Measurements from ENCODE around the gene WNT1. TPM values are rescaled to one million over a fixed set of nuclear protein-coding genes. Genes with fewer than 3 reads are reported as not detected.

WNT1 gene
- total RNA-seq, 2 experiments from 2014 or later: 1.7 to 2.0 TPM

- DNase-seq: no peak
- Mint-ChIP-seq H3K4me1 (peaks cover 14% of the 10 kb centered on the region), H3K36me3 (peaks cover 17% of the 10 kb centered on the region), H3K27ac (no peak overlapping the region), H3K27me3 (no peaks in the 10 kb centered on the region), H3K4me3 (no peak overlapping the region), H3K9me3 (no peaks in the 10 kb centered on the region)
- POLR2A ChIA-PET: interaction anchor here (0.5 kb wide), 1 partner anchor 242 kb away, joined by 5 read pairs; no protein-coding TSS in a partner anchor
- ATAC-seq (ENCODE audit: low read depth): no peak
These were observed 34.6 kb downstream of the WNT1 start for GRCh38 chr12:49012739-49013138.

- POLR2A ChIA-PET: interaction anchor here (1.9 kb wide), 1 partner anchor 13 kb away, joined by 7 read pairs; no protein-coding TSS in a partner anchor
- peaks cover 17% of the 10 kb centered on the region for H3K36me3 Mint-ChIP-seq
These were observed 35.3 kb downstream of the WNT1 start for GRCh38 chr12:49013428-49013827.

GRCh38 chr12:49014547-49014946, 36.4 kb downstream of the WNT1 start:
- Mint-ChIP-seq H3K27me3 (no peaks in the 10 kb centered on the region), H3K9me3 (no peaks in the 10 kb centered on the region), H3K27ac (no peak overlapping the region), H3K4me3 (no peak overlapping the region), H3K4me1 (peaks cover 23% of the 10 kb centered on the region), H3K36me3 (peaks cover 19% of the 10 kb centered on the region)
- no peak for ATAC-seq (ENCODE audit: low read depth)
- DNase-seq: no peak
- POLR2A ChIA-PET: interaction anchor here (1.1 to 1.9 kb wide), 2 partner anchors 14 to 35 kb away, joined by 5 to 7 read pairs; no protein-coding TSS in a partner anchor

More at GRCh38 chr12:49013428-49013827, 35.3 kb downstream of the WNT1 start:
- no peak overlapping the region for H3K4me3 Mint-ChIP-seq
- DNase-seq: no peak
- no peaks in the 10 kb centered on the region for H3K9me3 Mint-ChIP-seq
- no peak for ATAC-seq (ENCODE audit: low read depth)
- H3K4me1 Mint-ChIP-seq: peaks cover 16% of the 10 kb centered on the region
- H3K27ac Mint-ChIP-seq: no peak overlapping the region
- no peaks in the 10 kb centered on the region for H3K27me3 Mint-ChIP-seq

GRCh38 chr12:49015196-49015595, 37.1 kb downstream of the WNT1 start:
- no peak for ATAC-seq (ENCODE audit: low read depth)
- H3K27me3 Mint-ChIP-seq: no peaks in the 10 kb centered on the region

GRCh38 chr12:49017891-49018260, 39.8 kb downstream of the WNT1 start:
- H3K4me1 Mint-ChIP-seq: peaks cover 26% of the 10 kb centered on the region
- peaks cover 15% of the 10 kb centered on the region for H3K36me3 Mint-ChIP-seq
- ATAC-seq (ENCODE audit: low read depth) (peak; percentile 4), DNase-seq (no peak)
- H3K27ac Mint-ChIP-seq: peak overlapping the region; percentile 97
- no peaks in the 10 kb centered on the region for H3K27me3 Mint-ChIP-seq
- POLR2A ChIA-PET: interaction anchor here (0.6 to 3.0 kb wide), 5 partner anchors 19 to 305 kb away, joined by 3 to 21 read pairs (median 3); partner anchors contain the start of genes DDN, DDX23 and TROAP
- H3K9me3 Mint-ChIP-seq: no peaks in the 10 kb centered on the region
- peak overlapping the region; percentile 95 for H3K4me3 Mint-ChIP-seq

More at GRCh38 chr12:49015196-49015595, 37.1 kb downstream of the WNT1 start:
- H3K36me3 Mint-ChIP-seq: peaks cover 17% of the 10 kb centered on the region
- POLR2A ChIA-PET: interaction anchor here (1.1 to 1.9 kb wide), 3 partner anchors 15 to 36 kb away, joined by 4 to 7 read pairs (median 5); no protein-coding TSS in a partner anchor
- H3K9me3 Mint-ChIP-seq: no peaks in the 10 kb centered on the region
- H3K27ac Mint-ChIP-seq: no peak overlapping the region
- H3K4me1 Mint-ChIP-seq: peaks cover 27% of the 10 kb centered on the region
- no peak for DNase-seq
- H3K4me3 Mint-ChIP-seq: no peak overlapping the region

GRCh38 chr12:49018261-49019119, 40.4 kb downstream of the WNT1 start, which contains the start of gene PRKAG1:
TSS of gene PRKAG1 (minus strand) at chr12:49018776. CDS start at chr12:49018740, 36 bp downstream.
- Mint-ChIP-seq H3K4me1 (peaks cover 26% of the 10 kb centered on the region), H3K27ac (peak within 1 kb of the TSS; percentile 97), H3K4me3 (peak within 1 kb of the TSS; percentile 95), H3K36me3 (peaks cover 15% of the 10 kb centered on the region), H3K9me3 (no peaks in the 10 kb centered on the region), H3K27me3 (no peaks in the 10 kb centered on the region)
- POLR2A ChIA-PET: interaction anchor here (0.6 to 3.0 kb wide), 8 partner anchors 18 to 304 kb away, joined by 3 to 21 read pairs (median 4); partner anchors contain the start of genes DDN, DDX23, TROAP and TUBA1B
- peak; percentile 98 for DNase-seq
- peak; percentile 91 for ATAC-seq (ENCODE audit: low read depth)

GRCh38 chr12:49019120-49019430, 41.0 kb downstream of the WNT1 start:
- H3K27me3 Mint-ChIP-seq: no peaks in the 10 kb centered on the region
- DNase-seq (no peak), ATAC-seq (ENCODE audit: low read depth) (peak; percentile 21)
- peaks cover 15% of the 10 kb centered on the region for H3K36me3 Mint-ChIP-seq
- POLR2A ChIA-PET: interaction anchor here (1.0 to 1.9 kb wide), 7 partner anchors 13 to 112 kb away, joined by 3 to 13 read pairs (median 5); partner anchors contain the start of genes RHEBL1 and TUBA1B
- peak overlapping the region; percentile 95 for H3K4me3 Mint-ChIP-seq
- H3K27ac Mint-ChIP-seq: peak overlapping the region; percentile 97
- H3K4me1 Mint-ChIP-seq: peaks cover 24% of the 10 kb centered on the region
- no peaks in the 10 kb centered on the region for H3K9me3 Mint-ChIP-seq

GRCh38 chr12:49019443-49020324, 41.6 kb downstream of the WNT1 start:
- Mint-ChIP-seq H3K4me3 (peak overlapping the region; percentile 95), H3K9me3 (no peaks in the 10 kb centered on the region), H3K27ac (peak overlapping the region; percentile 97), H3K36me3 (peaks cover 15% of the 10 kb centered on the region), H3K4me1 (peaks cover 21% of the 10 kb centered on the region), H3K27me3 (no peaks in the 10 kb centered on the region)
- DNase-seq: peak; percentile 39
- ATAC-seq (ENCODE audit: low read depth): peak; percentile 5
- POLR2A ChIA-PET: interaction anchor here (0.7 to 1.9 kb wide), 13 partner anchors 12 to 111 kb away, joined by 3 to 13 read pairs (median 4); partner anchors contain the start of genes RHEBL1 and TUBA1B

- POLR2A ChIA-PET: interaction anchor here (0.7 to 1.9 kb wide), 11 partner anchors 10 to 111 kb away, joined by 3 to 13 read pairs (median 3); partner anchors contain the start of genes RHEBL1 and TUBA1B
- no peaks in the 10 kb centered on the region for H3K27me3 Mint-ChIP-seq
- H3K36me3 Mint-ChIP-seq: peaks cover 15% of the 10 kb centered on the region
- peaks cover 18% of the 10 kb centered on the region for H3K4me1 Mint-ChIP-seq
- ATAC-seq (ENCODE audit: low read depth): no peak
- no peak for DNase-seq
- no peaks in the 10 kb centered on the region for H3K9me3 Mint-ChIP-seq
- H3K4me3 Mint-ChIP-seq: no peak overlapping the region
- no peak overlapping the region for H3K27ac Mint-ChIP-seq
These were observed 42.3 kb downstream of the WNT1 start for GRCh38 chr12:49020441-49020840.

- Mint-ChIP-seq H3K4me3 (no peak overlapping the region), H3K36me3 (peaks cover 17% of the 10 kb centered on the region), H3K4me1 (peaks cover 18% of the 10 kb centered on the region), H3K27me3 (no peaks in the 10 kb centered on the region), H3K27ac (no peak overlapping the region), H3K9me3 (no peaks in the 10 kb centered on the region)
- POLR2A ChIA-PET: interaction anchor here (0.7 to 1.2 kb wide), 2 partner anchors 9 to 65 kb away, joined by 3 to 4 read pairs; no protein-coding TSS in a partner anchor
- no peak for DNase-seq
- no peak for ATAC-seq (ENCODE audit: low read depth)
These were observed 43.3 kb downstream of the WNT1 start for GRCh38 chr12:49021292-49021915.

GRCh38 chr12:49022558-49023178, 44.5 kb downstream of the WNT1 start:
- H3K9me3 Mint-ChIP-seq: no peaks in the 10 kb centered on the region
- POLR2A ChIA-PET: interaction anchor here (0.9 kb wide), 1 partner anchor 109 kb away, joined by 3 read pairs; the partner anchor contains the start of gene TUBA1B
- DNase-seq: no peak
- H3K4me3 Mint-ChIP-seq: no peak overlapping the region
- H3K27me3 Mint-ChIP-seq: no peaks in the 10 kb centered on the region
- H3K4me1 Mint-ChIP-seq: peaks cover 14% of the 10 kb centered on the region
- H3K27ac Mint-ChIP-seq: peak overlapping the region; percentile 8
- H3K36me3 Mint-ChIP-seq: peaks cover 18% of the 10 kb centered on the region
- no peak for ATAC-seq (ENCODE audit: low read depth)

- DNase-seq (no peak), ATAC-seq (ENCODE audit: low read depth) (no peak)
- Mint-ChIP-seq H3K27me3 (no peaks in the 10 kb centered on the region), H3K4me1 (peaks cover 10% of the 10 kb centered on the region), H3K27ac (no peak overlapping the region), H3K9me3 (no peaks in the 10 kb centered on the region), H3K36me3 (peaks cover 18% of the 10 kb centered on the region), H3K4me3 (no peak overlapping the region)
- POLR2A ChIA-PET: no interaction called here
These were observed 45.7 kb downstream of the WNT1 start for GRCh38 chr12:49023812-49024211.

Data from activated naive CD8-positive, alpha-beta T cell treated with anti-CD3 and anti-CD28 coated beads, Interleukin-2, amount 10 ng/mL, durations not matched to agents 7 days and 5 days (primary cell).